ENCODE results near the gene UGCG.
"Not testable (repeated sequence)": the region's sequence is repeated elsewhere in the genome, so short reads cannot be mapped to it uniquely, and the experiment has no call there.

Gene UGCG

GRCh38 chr9:111920531-111920930, 23.9 kb downstream of the UGCG start:
- no peak for DNase-seq (ENCODE audit: low read depth)

GRCh38 chr9:111922324-111923013, 25.9 kb downstream of the UGCG start:
- no peak for DNase-seq (ENCODE audit: low read depth)

GRCh38 chr9:111924281-111924680, 27.7 kb downstream of the UGCG start:
- DNase-seq (ENCODE audit: low read depth), result no peak

DNA sequence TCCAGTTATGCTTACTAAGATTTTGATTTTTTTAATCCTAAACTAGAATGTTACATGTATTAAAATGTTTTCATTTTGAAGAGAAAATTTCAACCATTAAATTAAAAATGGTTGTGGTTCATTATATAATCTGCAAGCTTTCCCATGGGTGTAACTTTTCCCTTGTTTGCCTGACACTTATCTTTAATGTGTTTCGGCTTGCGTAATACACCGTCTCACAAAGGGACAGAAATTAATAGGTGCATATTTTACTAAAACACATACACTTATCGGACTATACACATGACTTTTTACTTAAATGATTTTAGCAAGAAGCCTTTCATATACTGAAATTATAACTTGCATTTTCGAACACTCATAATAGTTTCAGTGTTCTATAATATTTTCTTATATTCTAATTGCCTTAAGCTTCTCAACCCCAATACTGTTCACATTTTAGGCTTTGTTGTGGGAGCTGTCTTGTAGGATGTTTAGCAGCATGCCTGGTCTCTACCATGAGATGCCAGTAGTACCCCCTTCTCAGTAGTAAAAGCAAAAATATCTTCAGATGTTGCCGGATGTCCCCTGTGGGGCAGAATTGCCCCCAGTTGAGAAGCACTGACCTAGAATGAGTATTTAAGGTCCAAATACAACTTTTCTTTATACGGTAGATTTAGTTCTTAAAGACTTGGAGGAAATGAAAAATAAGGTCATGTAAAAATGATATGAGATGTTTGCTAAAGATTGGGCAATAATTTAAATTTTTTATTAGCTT, 28.6 kb downstream of the UGCG start:
- no peak for DNase-seq (ENCODE audit: low read depth)

GRCh38 chr9:111925784-111926183, 29.2 kb downstream of the UGCG start:
- no peak for DNase-seq (ENCODE audit: low read depth)

GRCh38 chr9:111926421-111926875, 29.8 kb downstream of the UGCG start:
- peak; percentile 29 for DNase-seq (ENCODE audit: low read depth)

DNA sequence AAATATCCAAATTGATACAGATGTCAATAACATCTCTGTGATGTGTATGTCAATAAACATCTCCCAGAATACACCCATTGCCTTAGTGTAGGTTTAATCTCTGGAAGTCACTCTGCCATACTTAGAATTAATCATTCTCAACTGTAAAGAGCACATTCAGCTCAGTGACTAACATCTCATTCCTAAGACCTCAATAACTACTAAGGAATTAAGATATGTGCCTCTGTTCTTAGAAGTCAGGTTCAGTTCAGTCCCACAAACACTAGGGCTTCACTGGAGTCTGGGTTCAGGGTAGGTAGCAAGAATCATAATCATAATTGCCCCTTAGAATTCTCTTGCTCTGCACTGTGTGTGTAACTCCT, 31.7 kb downstream of the UGCG start:
- no peak for DNase-seq (ENCODE audit: low read depth)

GRCh38 chr9:111934747-111935146, 38.1 kb downstream of the UGCG start:
- no peak for DNase-seq (ENCODE audit: low read depth)

- DNase-seq (ENCODE audit: low read depth), result no peak
Measured at GRCh38 chr9:111936391-111936790, 39.8 kb downstream of the UGCG start.

- no peak for DNase-seq (ENCODE audit: low read depth)
Measured at GRCh38 chr9:111937301-111937700, 40.7 kb downstream of the UGCG start.

DNA sequence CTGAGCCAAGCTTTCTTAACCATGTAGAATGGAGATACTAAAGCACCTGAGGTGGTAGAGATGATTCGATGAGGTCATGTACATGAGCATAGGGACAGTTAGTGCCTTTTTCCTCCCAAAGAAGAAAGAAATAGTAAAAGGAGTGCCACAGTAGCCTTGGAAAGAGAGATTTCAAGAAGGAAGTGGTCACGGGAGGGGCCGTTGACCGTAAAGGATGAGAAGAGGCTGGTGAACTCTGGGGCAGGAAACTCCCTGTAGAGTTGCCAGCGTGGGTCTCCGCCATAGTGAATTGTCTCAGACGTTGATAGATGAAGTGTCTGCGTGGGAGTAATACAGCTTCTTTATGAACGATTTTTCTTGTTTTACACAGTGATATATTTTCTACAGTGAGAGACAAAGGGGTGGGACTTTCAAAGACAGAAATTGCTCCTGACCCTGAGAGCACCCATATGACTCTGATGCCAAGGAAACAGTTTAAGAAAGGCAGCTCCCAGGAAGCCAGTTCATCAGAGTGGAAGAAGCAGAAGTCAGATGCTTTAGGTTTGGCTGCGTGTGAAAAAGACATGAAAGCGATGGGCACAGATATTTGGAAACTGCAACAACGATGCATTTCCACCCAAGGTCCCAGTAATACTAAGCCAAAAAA, 41.3 kb downstream of the UGCG start:
- peak; percentile 28 for DNase-seq (ENCODE audit: low read depth)

GRCh38 chr9:111938427-111938800, 41.8 kb downstream of the UGCG start:
- no peak for DNase-seq (ENCODE audit: low read depth)

GRCh38 chr9:111939322-111939721, 42.7 kb downstream of the UGCG start:
- no peak for DNase-seq (ENCODE audit: low read depth)

DNA sequence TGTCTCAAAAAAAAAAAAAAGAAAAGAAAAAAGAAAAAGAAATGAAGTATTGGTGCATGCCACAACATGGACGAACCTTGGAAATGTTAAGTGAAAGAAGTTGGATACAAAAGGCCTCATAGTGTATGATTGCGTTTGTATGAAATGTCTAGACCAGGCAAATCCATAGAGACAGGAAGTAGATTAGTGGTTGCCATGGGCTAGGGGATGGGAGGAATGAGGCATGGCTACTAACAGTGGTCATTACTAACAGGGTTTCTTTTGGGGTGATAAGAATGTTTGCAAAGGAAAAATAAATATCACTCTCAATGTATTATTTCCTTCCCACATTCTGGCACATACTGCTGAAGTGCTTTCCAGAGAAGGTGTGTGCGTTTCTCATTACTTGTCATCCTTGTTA, 44.1 kb downstream of the UGCG start:
- DNase-seq (ENCODE audit: low read depth), result no peak

GRCh38 chr9:111943200-111943599, 46.6 kb downstream of the UGCG start:
- no peak for DNase-seq (ENCODE audit: low read depth)

DNA sequence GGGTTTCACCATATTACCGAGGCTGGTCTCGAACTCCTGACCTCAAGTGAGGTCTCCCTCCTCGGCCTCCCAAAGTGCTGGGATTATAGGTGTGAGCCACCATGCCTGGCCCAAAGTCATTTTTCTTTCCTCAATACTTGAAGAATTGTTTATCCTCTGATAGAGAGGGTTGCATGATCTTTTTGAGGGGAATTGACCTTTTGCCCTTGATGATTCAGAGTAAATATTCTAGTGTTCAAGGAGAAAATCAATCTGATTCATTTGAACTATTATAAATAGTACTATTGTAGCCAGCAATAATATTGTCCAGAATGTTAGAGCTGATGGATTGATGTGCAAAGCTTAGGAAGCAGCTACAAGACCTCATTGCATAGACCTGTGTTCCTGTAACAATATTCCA, 47.1 kb downstream of the UGCG start:
- no peak for DNase-seq (ENCODE audit: low read depth)

DNA sequence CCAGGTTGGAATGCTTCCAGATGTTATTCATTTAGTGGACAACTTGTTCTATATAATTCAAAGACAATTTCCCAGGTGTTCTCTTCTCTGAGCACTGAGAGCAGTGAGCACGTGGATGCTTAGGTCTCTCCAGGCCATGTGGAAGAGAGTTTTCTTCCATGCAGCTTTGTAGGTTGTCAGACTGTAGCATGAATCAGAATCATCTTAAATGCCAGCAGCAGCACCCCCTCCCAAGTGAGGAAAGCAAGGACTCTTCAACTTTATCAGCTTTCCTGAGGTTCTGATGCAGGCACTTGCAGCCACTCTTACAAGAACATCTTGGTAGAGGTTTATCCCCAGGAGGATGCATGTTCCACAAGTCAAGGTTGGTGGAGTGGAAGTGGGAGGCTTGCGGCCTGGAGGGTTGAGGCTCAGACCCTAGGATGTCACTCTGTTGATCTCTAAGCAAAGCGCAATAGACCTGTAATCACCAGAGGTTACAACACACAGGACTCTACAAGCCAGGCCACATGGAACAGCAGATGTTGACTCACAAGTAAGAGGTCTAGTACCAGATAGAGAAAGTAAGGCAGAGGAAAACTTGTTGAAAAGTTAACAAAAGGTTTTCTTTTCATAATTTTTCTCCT, 47.7 kb downstream of the UGCG start:
- no peak for DNase-seq (ENCODE audit: low read depth)

DNA sequence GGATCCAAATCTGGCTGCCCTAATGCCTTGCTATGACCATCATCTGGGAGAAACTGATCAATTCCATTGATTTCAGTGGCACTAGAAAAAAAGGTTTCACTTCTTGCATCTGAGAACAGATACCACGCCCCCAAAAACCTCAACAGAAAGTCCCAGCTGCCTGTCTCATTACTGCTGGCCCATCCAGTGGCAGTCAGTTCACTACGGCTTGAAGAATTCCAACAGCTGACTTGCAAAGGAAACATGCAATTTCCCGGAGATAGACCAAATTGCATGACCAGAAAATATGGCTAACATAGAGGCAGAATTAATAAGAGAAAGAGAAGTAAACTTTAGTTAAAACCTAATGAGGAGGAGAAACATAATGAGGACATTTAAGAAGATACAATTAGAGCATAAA, 48.6 kb downstream of the UGCG start:
- no peak for DNase-seq (ENCODE audit: low read depth)

DNA sequence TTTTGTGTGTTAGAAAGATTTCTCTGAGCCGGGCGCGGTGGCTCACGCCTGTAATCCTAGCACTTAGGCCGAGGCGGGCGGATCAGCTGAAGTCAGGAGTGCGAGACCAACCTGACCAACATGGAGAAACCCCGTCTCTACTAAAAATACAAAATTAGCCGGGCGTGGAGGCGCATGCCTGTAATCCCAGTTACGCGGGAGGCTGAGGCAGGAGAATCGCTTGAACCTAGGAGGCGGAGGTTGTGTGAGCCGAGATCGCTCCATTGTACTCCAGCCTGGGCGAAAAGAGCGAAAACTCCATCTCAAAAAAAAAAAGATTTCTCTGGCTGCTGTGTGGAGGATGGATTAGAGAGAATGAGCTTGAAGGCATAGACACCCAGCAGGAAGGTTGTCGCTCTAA, 51.5 kb downstream of the UGCG start:
- DNase-seq (ENCODE audit: low read depth), result not testable (repeated sequence)

- DNase-seq (ENCODE audit: low read depth), result no peak
Measured at GRCh38 chr9:111948951-111949350, 52.3 kb downstream of the UGCG start.

GRCh38 chr9:111949919-111950318, 53.3 kb downstream of the UGCG start:
- no peak for DNase-seq (ENCODE audit: low read depth)

DNA sequence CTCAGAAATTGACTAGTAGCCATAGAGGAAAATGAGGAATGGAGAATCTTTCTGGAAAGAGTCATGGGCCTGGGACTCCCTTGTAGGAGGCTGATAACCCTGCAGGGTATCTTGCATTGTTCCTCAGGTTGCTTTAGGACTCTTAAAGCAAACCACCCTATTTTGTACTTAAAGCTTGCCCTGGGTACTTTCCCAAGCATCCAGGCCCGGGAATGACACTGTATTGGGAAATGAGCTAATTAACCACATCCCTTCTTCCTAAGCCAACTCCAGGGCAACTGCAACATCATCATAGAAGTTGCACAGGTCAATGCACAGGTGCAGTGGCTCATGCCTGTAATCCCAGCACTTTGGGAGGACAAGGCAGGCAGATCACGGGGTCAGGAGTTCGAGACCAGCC, 55.9 kb downstream of the UGCG start:
- DNase-seq (ENCODE audit: low read depth), result no peak

- DNase-seq (ENCODE audit: low read depth), result no peak
Measured at GRCh38 chr9:111953444-111953843, 56.8 kb downstream of the UGCG start.
